Neural progenitor cell (in vitro differentiated cells): Measurements from ENCODE around the gene IER5L. TPM values are rescaled to one million over a fixed set of nuclear protein-coding genes. Genes with fewer than 3 reads are reported as not detected.

ENCODE experiments used
- DNase-seq: peaks from one replicate; pipeline ENCODE4 v3.0.0-alpha.2; 2016; ENCODE audit warnings: low spot score
- H2AFZ ChIP-seq: fragments of 200-600 bp; sonication (generic); replicated peaks from 2 replicates; pipeline ENCODE4 v1.6.1; 2016; ENCODE audit warnings: antibody characterized with exemption
- H3F3A ChIP-seq: fragments of 200-600 bp; sonication (generic); 2 replicates; pipeline ENCODE4 v1.6.1; 2016; ENCODE audit warnings: antibody characterized with exemption, low read depth
- H3K27ac ChIP-seq: fragments of 200-600 bp; sonication (generic); 2 replicates; pipeline ENCODE4 v1.5.1; 2016; ENCODE audit warnings: mild to moderate bottlenecking
- H3K27me3 ChIP-seq: fragments of 200-600 bp; sonication (generic); 2 replicates; pipeline ENCODE4 v1.6.1; 2016; ENCODE audit warnings: mild to moderate bottlenecking, moderate library complexity
- H3K36me3 ChIP-seq: fragments of 200-600 bp; sonication (generic); 2 replicates; pipeline ENCODE4 v1.5.1; 2016
- H3K4me1 ChIP-seq: fragments of 200-600 bp; sonication (generic); 2 replicates; pipeline ENCODE4 v1.6.1; 2016; ENCODE audit warnings: mixed run types
- H3K4me2 ChIP-seq: fragments of 200-600 bp; sonication (generic); 2 replicates; pipeline ENCODE4 v1.6.1; 2016
- H3K4me3 ChIP-seq: fragments of 200-600 bp; sonication (generic); 2 replicates; pipeline ENCODE4 v1.5.1; 2016
- H3K79me2 ChIP-seq: fragments of 200-600 bp; sonication (generic); 2 replicates; pipeline ENCODE4 v1.6.1; 2016; ENCODE audit warnings: low read depth
- H3K9ac ChIP-seq: fragments of 200-600 bp; sonication (generic); 2 replicates; pipeline ENCODE4 v1.6.1; 2016
- H3K9me3 ChIP-seq: fragments of 200-600 bp; sonication (generic); 2 replicates; pipeline ENCODE4 v1.5.1; 2016; ENCODE audit warnings: low read depth
- H4K20me1 ChIP-seq: fragments of 200-600 bp; sonication (generic); 2 replicates; pipeline ENCODE4 v1.6.1; 2016; ENCODE audit warnings: low read depth
- H3K27ac Mint-ChIP-seq: 3 replicates; pipeline ENCODE4 v1.8.0; 2021; ENCODE audit warnings: mixed read lengths
- H3K27me3 Mint-ChIP-seq: 2 replicates; pipeline ENCODE4 v1.8.0; 2022; ENCODE audit warnings: low read depth, mild to moderate bottlenecking, inconsistent platforms, moderate library complexity, mixed read lengths; ENCODE audit not compliant: insufficient read depth
- H3K36me3 Mint-ChIP-seq: 3 replicates; pipeline ENCODE4 v1.8.0; 2021; ENCODE audit warnings: mixed read lengths
- H3K4me1 Mint-ChIP-seq: 3 replicates; pipeline ENCODE4 v1.8.0; 2021; ENCODE audit warnings: mixed read lengths
- H3K4me3 Mint-ChIP-seq: 3 replicates; pipeline ENCODE4 v1.8.0; 2021; ENCODE audit warnings: mild to moderate bottlenecking, moderate library complexity, mixed read lengths
- H3K9me3 Mint-ChIP-seq: 3 replicates; pipeline ENCODE4 v1.8.0; 2020; ENCODE audit warnings: mixed read lengths
- CTCF ChIP-seq: fragments of 200-600 bp; sonication (generic); IDR thresholded peaks from 2 replicates; pipeline ENCODE4 v1.5.1; 2017; ENCODE audit warnings: antibody characterized with exemption, mild to moderate bottlenecking
- EZH2 ChIP-seq: fragments of 200-600 bp; sonication (generic); IDR thresholded peaks from 2 replicates; pipeline ENCODE4 v1.6.1; 2017; ENCODE audit warnings: antibody characterized with exemption, mild to moderate bottlenecking, moderate library complexity
- EZH2phosphoT487 ChIP-seq: fragments of 200-600 bp; sonication (generic); IDR thresholded peaks from 2 replicates; pipeline ENCODE4 v1.6.1; 2017; ENCODE audit warnings: antibody characterized with exemption
- total RNA-seq: library from RNA; depleted of rRNA; stranded (reverse); fragments of >200 nt; gene quantifications from 2 replicates; pipeline ENCODE4 v1.2.3, GENCODE V29; 2015; ENCODE audit warnings: low replicate concordance

Gene IER5L
- total RNA-seq, 1 donor from 2014 or later: 12.2 TPM

- H4K20me1 ChIP-seq: no peaks in the 10 kb centered on the region
- TF ChIP-seq EZH2phosphoT487 (no peak), EZH2 (no peak), CTCF (no peak)
- H3K4me3 ChIP-seq: no peak overlapping the region
- no peak overlapping the region for H2AFZ ChIP-seq
- peaks cover 4% of the 10 kb centered on the region for H3F3A ChIP-seq
- H3K27ac ChIP-seq: no peak overlapping the region
- H3K27ac Mint-ChIP-seq: peak overlapping the region; percentile 10
- no peak for DNase-seq
- H3K9ac ChIP-seq: no peak overlapping the region
- H3K36me3 Mint-ChIP-seq: no peaks in the 10 kb centered on the region
- H3K27me3 ChIP-seq: no peaks in the 10 kb centered on the region
- H3K4me1 ChIP-seq: peaks cover 15% of the 10 kb centered on the region
- no peaks in the 10 kb centered on the region for H3K9me3 ChIP-seq
- peaks cover 29% of the 10 kb centered on the region for H3K27me3 Mint-ChIP-seq
- H3K79me2 ChIP-seq: no peaks in the 10 kb centered on the region
- H3K9me3 Mint-ChIP-seq: no peaks in the 10 kb centered on the region
- H3K4me2 ChIP-seq: no peak overlapping the region
- H3K36me3 ChIP-seq: no peaks in the 10 kb centered on the region
- H3K4me1 Mint-ChIP-seq: peaks cover 49% of the 10 kb centered on the region
- H3K4me3 Mint-ChIP-seq: no peak overlapping the region
These were observed 42.7 kb upstream of the IER5L start for GRCh38 chr9:129220771-129221170.

GRCh38 chr9:129218918-129219317 is 40.9 kb upstream of the IER5L start:
- no peak for DNase-seq
- Histone ChIP-seq H3K4me3 (no peak overlapping the region), H3K9ac (no peak overlapping the region), H3K9me3 (no peaks in the 10 kb centered on the region), H3K79me2 (no peaks in the 10 kb centered on the region), H3K36me3 (no peaks in the 10 kb centered on the region), H3K4me2 (no peak overlapping the region), H3F3A (no peaks in the 10 kb centered on the region), H3K4me1 (peaks cover 9% of the 10 kb centered on the region), H4K20me1 (no peaks in the 10 kb centered on the region), H3K27me3 (no peaks in the 10 kb centered on the region), H3K27ac (no peak overlapping the region), H2AFZ (no peak overlapping the region)
- no peak overlapping the region for H3K27ac Mint-ChIP-seq
- peaks cover 34% of the 10 kb centered on the region for H3K4me1 Mint-ChIP-seq
- TF ChIP-seq CTCF (no peak), EZH2 (no peak), EZH2phosphoT487 (no peak)
- H3K36me3 Mint-ChIP-seq: no peaks in the 10 kb centered on the region
- H3K9me3 Mint-ChIP-seq: no peaks in the 10 kb centered on the region
- H3K4me3 Mint-ChIP-seq: no peak overlapping the region
- peaks cover 27% of the 10 kb centered on the region for H3K27me3 Mint-ChIP-seq

GRCh38 chr9:129218272-129218625 is 40.2 kb upstream of the IER5L start:
- peaks cover 32% of the 10 kb centered on the region for H3K4me1 Mint-ChIP-seq
- Histone ChIP-seq H3K4me3 (no peak overlapping the region), H3K27ac (no peak overlapping the region), H4K20me1 (no peaks in the 10 kb centered on the region), H3K4me2 (no peak overlapping the region), H3K9me3 (no peaks in the 10 kb centered on the region), H3K27me3 (no peaks in the 10 kb centered on the region), H3K36me3 (no peaks in the 10 kb centered on the region), H3K4me1 (peaks cover 9% of the 10 kb centered on the region), H3F3A (no peaks in the 10 kb centered on the region), H2AFZ (no peak overlapping the region), H3K9ac (no peak overlapping the region), H3K79me2 (no peaks in the 10 kb centered on the region)
- H3K36me3 Mint-ChIP-seq: no peaks in the 10 kb centered on the region
- H3K27ac Mint-ChIP-seq: no peak overlapping the region
- H3K27me3 Mint-ChIP-seq: peaks cover 27% of the 10 kb centered on the region
- H3K4me3 Mint-ChIP-seq: no peak overlapping the region
- no peak for DNase-seq
- no peak for TF ChIP-seq EZH2phosphoT487
- TF ChIP-seq CTCF: no peak
- TF ChIP-seq EZH2: no peak
- H3K9me3 Mint-ChIP-seq: no peaks in the 10 kb centered on the region
